ENCODE data around the gene KCNJ11.
A peak's percentile ranks its signal among the peaks of the same experiment; 100 is the strongest.

- TF ChIP-seq CTCF (IDR thresholded peaks at IDR 0.05) (peak; percentile 83 to 93 (median 86)), EP300 (IDR thresholded peaks at IDR 0.05) (no peak), POLR2A (IDR thresholded peaks at IDR 0.05; ENCODE audit: low read depth) (no peak)
These were observed 4.4 kb downstream of the KCNJ11 start for GRCh38 chr11:17384002-17384511.
